Erythroblast (primary cell): Measurements from ENCODE around the gene PIM3.

Source experiments
- GATA1 ChIP-seq: IDR thresholded peaks from 2 replicates; pipeline ENCODE4 v1.6.1; 2011; ENCODE audit warnings: low read depth, mild to moderate bottlenecking, control low read depth, low read length, moderate library complexity
- POLR2A ChIP-seq: IDR thresholded peaks from 2 replicates; pipeline ENCODE4 v1.6.1; 2011; ENCODE audit warnings: mild to moderate bottlenecking, low read length

DNA sequence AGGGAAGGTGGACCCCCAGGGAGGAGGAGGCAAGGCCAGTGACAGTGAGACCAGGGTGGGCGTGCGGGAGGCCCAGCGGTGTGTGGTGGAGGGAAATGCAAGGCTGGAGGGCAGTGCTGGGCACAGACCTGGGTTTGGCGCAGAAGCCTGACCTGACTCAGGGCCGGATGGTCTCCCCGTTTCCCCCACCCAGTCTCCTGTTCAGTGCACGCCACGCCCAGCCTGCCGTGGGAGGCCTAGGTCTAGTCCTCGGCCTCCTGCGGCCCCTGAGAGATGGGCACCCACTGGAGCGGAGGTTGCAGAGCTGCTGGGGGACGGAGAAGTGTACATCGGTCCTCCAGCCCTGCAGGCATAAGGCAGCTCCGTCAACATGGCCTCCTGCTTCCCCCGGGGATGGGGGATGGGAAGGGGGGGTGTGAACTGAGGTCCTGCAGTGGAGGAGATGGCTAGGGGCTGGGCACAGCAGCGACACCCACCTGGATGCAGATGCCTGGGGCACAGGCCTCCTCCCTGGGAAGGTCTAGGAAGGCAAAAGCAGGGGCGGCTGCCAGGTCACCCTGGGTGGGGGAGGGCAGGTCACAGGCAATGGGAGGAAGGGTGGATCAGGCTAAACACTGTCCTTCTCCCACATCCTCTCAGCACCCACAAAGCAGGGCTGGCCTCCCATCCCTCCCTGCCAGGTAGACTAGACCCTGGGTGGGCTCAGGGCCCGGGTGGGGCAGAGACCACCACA, 36.1 kb downstream of the PIM3 start:
- no peak for TF ChIP-seq POLR2A
- TF ChIP-seq GATA1 = no peak
